Cardiac muscle cell (in vitro differentiated cells and primary cell): ENCODE data around the gene VWF. TPM values are rescaled to one million over a fixed set of nuclear protein-coding genes. Genes with fewer than 3 reads are reported as not detected.
"Not testable (repeated sequence)": the region's sequence is repeated elsewhere in the genome, so short reads cannot be mapped to it uniquely, and the experiment has no call there.

Source experiments
- DNase-seq, 2 donors: peaks; one replicate each; pipeline versions ENCODE4 v3.0.0 to v3.0.0-alpha.2; 2010 to 2017; ENCODE audit warnings: low read depth in 1 of 2, low spot score in 1 of 2
- H3K27ac ChIP-seq: fragments of 200-600 bp; sonication (generic); 2 replicates; pipeline ENCODE4 v1.5.1; 2016
- H3K27me3 ChIP-seq: fragments of 200-600 bp; sonication (generic); 2 replicates; pipeline ENCODE4 v1.6.0; 2016; ENCODE audit warnings: control low read depth
- H3K36me3 ChIP-seq: fragments of 200-600 bp; sonication (generic); 2 replicates; pipeline ENCODE4 v1.5.1; 2016; ENCODE audit warnings: control low read depth
- H3K4me1 ChIP-seq: fragments of 200-600 bp; sonication (generic); 2 replicates; pipeline ENCODE4 v1.8.1; 2017; ENCODE audit warnings: low read depth, mild to moderate bottlenecking, mixed run types
- H3K4me3 ChIP-seq: fragments of 200-600 bp; sonication (generic); 2 replicates; pipeline ENCODE4 v1.5.1; 2016; ENCODE audit warnings: mild to moderate bottlenecking
- H3K9me3 ChIP-seq: fragments of 200-600 bp; sonication (generic); 2 replicates; pipeline ENCODE4 v1.5.1; 2017; ENCODE audit warnings: low read depth, mild to moderate bottlenecking, control low read depth
- polyA plus RNA-seq: library from polyadenylated mRNA; unstranded; fragments of >200 nt; fragmentation: Nextera tagmentation; extraction: Ambion mirVana; gene quantifications from 2 replicates; pipeline ENCODE4 v1.2.1, GENCODE V29; 2016
- total RNA-seq: library from RNA; depleted of rRNA; stranded (reverse); fragments of >200 nt; gene quantifications from 2 replicates; pipeline ENCODE4 v1.2.3, GENCODE V29; 2016
- TF ChIP-seq, protein P1 (sequence below): IDR thresholded peaks from 2 replicates; pipeline ENCODE4 v1.5.1; 2012; ENCODE audit warnings: low read depth, mild to moderate bottlenecking, low read length

VWF gene
- total and polyA plus RNA-seq, 2 experiments from 2014 or later = 0.03 TPM; not detected in 1

DNA sequence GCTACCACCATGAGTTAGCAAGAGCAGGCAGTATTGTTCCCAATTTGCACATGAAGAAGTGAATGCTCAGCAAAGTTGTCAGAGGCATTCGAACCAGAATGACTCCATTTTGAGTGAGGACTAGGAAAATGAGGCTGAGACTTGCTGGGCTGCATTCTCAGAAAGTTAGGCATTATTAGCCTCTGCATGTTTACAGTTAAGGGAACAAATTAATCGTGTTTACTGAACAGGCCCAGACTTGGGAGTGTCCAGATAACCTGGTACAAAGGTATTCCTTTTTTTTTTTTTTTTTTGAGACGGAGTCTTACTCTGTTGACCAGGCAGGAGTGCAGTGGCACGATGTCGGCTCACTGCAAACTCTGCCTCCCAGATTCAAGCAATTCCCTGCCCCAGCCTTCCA lies 22.5 kb upstream of the VWF start:
- no peak overlapping the region for H3K27ac ChIP-seq
- TF ChIP-seq, protein P1, sequence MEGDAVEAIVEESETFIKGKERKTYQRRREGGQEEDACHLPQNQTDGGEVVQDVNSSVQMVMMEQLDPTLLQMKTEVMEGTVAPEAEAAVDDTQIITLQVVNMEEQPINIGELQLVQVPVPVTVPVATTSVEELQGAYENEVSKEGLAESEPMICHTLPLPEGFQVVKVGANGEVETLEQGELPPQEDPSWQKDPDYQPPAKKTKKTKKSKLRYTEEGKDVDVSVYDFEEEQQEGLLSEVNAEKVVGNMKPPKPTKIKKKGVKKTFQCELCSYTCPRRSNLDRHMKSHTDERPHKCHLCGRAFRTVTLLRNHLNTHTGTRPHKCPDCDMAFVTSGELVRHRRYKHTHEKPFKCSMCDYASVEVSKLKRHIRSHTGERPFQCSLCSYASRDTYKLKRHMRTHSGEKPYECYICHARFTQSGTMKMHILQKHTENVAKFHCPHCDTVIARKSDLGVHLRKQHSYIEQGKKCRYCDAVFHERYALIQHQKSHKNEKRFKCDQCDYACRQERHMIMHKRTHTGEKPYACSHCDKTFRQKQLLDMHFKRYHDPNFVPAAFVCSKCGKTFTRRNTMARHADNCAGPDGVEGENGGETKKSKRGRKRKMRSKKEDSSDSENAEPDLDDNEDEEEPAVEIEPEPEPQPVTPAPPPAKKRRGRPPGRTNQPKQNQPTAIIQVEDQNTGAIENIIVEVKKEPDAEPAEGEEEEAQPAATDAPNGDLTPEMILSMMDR = no peak

DNA sequence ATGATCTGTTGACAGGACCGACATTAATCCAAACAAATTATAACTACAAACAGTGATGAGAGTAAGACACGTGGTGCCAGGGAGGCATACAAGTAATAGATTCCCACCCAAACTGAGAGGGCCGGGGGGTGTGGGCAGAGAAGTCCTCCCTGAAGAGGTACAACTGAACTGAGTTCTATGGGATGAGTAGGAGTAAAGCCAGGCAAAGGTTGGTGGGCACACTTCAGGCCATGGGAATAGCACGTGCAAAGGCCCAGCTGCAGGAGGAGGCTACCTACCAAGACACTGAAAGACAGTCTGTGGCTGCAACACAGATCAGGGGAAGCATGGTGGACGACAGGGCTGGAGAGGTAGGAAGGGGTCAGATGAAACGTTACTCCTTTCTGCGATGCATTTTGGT lies 22.0 kb upstream of the VWF start:
- DNase-seq = no peak
- Histone ChIP-seq H3K27ac (no peak overlapping the region), H3K36me3 (no peaks in the 10 kb centered on the region), H3K4me1 (no peaks in the 10 kb centered on the region), H3K4me3 (no peak overlapping the region), H3K27me3 (no peaks in the 10 kb centered on the region), H3K9me3 (no peaks in the 10 kb centered on the region)
- TF ChIP-seq, protein P1 = no peak

More for the DNA sequence above, 22.5 kb upstream of the VWF start:
- Histone ChIP-seq H3K9me3 (no peaks in the 10 kb centered on the region), H3K36me3 (no peaks in the 10 kb centered on the region), H3K27me3 (no peaks in the 10 kb centered on the region), H3K4me3 (no peak overlapping the region), H3K4me1 (no peaks in the 10 kb centered on the region)
- DNase-seq = no peak

DNA sequence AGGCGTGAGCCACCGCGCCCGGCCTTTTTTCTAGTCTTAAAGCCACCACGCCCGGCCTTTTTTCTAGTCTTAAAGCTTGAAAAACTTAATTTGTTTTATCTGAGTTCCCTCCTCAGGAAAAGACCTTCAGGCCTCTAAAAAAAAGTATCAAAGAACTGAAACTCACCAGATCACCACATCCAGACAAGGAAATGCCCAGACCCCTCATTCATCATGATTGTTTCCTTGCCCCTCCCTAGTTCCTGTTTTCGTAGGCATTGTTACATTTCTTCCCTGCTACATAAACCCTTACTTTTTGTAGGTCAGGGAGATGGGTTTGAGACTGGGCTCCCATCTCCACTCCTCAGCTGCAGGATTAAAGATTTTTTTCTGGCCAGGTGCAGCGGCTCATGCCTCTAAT lies 21.1 kb upstream of the VWF start:
- TF ChIP-seq, protein P1 = no peak
- H3K9me3 ChIP-seq = no peaks in the 10 kb centered on the region
- no peak overlapping the region for H3K27ac ChIP-seq
- no peaks in the 10 kb centered on the region for H3K4me1 ChIP-seq
- no peaks in the 10 kb centered on the region for H3K27me3 ChIP-seq
- H3K36me3 ChIP-seq = no peaks in the 10 kb centered on the region
- no peak overlapping the region for H3K4me3 ChIP-seq
- no peak for DNase-seq

DNA sequence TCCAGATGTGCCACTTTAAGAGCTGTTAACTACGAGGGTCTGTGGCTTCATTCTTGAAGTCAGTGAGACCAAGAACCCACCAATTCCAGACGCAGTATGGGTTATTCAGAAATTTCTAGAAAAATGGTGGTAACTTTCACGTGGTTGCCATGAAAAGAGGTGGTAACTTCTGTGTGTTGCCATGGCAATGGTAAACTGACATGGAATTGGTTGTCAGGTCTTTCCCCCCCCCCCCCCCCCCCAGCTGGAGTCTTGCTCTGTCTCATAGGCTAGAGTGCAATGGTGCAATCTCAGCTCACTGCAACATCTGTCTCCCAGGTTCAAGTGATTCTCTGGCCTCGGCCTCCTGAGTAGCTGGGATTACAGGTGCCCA lies 18.8 kb upstream of the VWF start:
- no peak for DNase-seq

DNA sequence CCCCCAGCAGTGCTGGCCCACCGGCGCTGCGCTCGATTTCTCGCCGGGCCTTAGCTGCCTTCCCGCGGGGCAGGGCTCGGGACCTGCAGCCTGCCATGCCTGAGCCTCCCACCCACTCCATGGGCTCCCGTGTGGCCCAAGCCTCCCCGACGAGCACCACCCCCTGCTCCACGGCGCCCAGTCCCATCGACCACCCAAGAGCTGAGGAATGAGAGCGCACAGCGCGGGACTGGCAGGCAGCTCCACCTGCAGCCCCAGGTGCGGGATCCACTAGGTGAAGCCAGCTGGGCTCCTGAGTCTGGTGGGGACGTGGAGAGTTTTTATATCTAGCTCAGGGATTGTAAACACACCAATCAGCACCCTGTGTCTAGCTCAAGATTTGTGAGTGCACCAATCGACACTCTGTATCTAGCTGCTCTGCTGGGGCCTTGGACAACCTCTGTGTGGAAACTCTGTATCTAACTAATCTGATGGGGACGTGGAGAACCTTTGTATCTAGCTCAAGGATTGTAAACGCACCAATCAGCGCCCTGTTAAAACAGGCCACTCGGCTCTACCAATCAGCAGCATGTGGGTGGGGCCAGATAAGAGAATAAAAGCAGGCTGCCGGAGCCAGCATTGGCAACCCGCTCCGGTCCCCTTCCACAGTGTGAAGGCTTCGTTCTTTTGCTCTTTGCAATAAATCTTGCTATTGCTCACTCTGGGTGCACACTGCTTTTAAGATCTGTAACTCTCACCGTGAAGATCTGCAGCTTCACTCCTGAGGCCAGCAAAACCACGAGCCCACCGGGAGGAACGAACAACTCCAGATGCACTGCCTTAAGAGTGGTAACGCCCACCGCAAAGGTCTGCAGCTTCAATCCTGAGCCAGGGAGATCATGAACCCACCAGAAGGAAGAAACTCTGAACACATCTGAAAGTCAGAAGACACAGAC lies 18.2 kb upstream of the VWF start:
- H3K4me3 ChIP-seq, H3K27me3 ChIP-seq, H3K4me1 ChIP-seq, H3K27ac ChIP-seq, DNase-seq, H3K36me3 ChIP-seq, H3K9me3 ChIP-seq: not testable (repeated sequence)

More for the DNA sequence above, 18.8 kb upstream of the VWF start:
- no peaks in the 10 kb centered on the region for H3K27me3 ChIP-seq
- H3K9me3 ChIP-seq = no peaks in the 10 kb centered on the region
- no peaks in the 10 kb centered on the region for H3K4me1 ChIP-seq
- no peak overlapping the region for H3K4me3 ChIP-seq
- TF ChIP-seq, protein P1 = no peak
- no peak overlapping the region for H3K27ac ChIP-seq
- no peaks in the 10 kb centered on the region for H3K36me3 ChIP-seq

DNA sequence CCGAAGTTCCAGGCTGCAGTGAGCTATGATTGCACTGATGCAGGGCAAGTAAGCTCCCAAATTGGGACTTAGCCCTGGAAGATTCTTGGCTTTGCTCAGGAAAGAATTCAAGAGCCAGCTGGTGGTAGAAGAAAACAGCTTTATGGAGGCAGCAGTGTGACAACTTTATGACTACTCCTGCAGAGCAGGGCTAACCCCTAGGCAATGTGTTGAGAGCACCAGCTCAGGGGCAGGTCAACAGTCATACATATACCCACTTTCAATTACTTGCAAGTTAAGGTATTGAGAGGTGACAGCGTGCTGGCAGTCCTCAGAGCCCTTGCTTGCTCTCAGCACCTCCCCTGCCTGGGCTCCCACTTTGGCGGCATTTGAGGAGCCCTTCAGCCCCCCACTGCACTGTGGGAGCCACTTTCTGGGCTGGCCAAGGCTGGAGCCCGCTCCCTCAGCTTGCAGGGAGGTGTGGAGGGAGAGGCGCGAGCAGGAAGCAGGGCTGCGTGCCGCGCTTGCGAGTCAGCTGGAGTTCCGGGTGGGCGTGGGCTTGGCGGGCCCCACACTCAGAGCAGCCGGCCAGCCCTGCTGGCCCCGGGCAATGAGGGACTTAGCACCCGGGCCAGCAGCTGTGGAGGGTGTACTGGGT lies 17.4 kb upstream of the VWF start:
- not testable (repeated sequence) for DNase-seq, H3K4me3 ChIP-seq, H3K9me3 ChIP-seq, H3K27me3 ChIP-seq, H3K27ac ChIP-seq, H3K4me1 ChIP-seq, H3K36me3 ChIP-seq
